Gastrocnemius medialis (tissue), 4 donors: ENCODE results near the gene PTGIR.

ENCODE experiments used
- CTCF ChIP-seq, 5 experiments: fragments of 450-650 bp in 3 of 5; fragments of 200-600 bp in 2 of 5; sonication (generic) in 2 of 5; IDR thresholded peaks in 4 of 5; conservative IDR thresholded peaks in 1 of 5; 1 replicate in 4 of 5; 2 replicates in 1 of 5; pipeline ENCODE4 v1.5.1; 2016 to 2019; ENCODE audit warnings: antibody characterized with exemption in 5 of 5, mild to moderate bottlenecking in 3 of 5, moderate library complexity in 3 of 5
- POLR2A ChIP-seq, 2 donors: fragments of 450-650 bp; IDR thresholded peaks; one replicate each; pipeline ENCODE4 v1.6.1; 2017; ENCODE audit warnings: antibody characterized with exemption in 2 of 2, mild to moderate bottlenecking in 2 of 2, moderate library complexity in 2 of 2

- TF ChIP-seq CTCF (IDR thresholded peaks at IDR 0.05 in 4 of 5, conservative IDR thresholded peaks at IDR 0.05 in 1 of 5): no peak
- no peak for TF ChIP-seq POLR2A (IDR thresholded peaks at IDR 0.05)
Observed at GRCh38 chr19:46591870-46592269, 33.0 kb downstream of the PTGIR start.
